ENCODE data around the gene RABEP1.

DNA sequence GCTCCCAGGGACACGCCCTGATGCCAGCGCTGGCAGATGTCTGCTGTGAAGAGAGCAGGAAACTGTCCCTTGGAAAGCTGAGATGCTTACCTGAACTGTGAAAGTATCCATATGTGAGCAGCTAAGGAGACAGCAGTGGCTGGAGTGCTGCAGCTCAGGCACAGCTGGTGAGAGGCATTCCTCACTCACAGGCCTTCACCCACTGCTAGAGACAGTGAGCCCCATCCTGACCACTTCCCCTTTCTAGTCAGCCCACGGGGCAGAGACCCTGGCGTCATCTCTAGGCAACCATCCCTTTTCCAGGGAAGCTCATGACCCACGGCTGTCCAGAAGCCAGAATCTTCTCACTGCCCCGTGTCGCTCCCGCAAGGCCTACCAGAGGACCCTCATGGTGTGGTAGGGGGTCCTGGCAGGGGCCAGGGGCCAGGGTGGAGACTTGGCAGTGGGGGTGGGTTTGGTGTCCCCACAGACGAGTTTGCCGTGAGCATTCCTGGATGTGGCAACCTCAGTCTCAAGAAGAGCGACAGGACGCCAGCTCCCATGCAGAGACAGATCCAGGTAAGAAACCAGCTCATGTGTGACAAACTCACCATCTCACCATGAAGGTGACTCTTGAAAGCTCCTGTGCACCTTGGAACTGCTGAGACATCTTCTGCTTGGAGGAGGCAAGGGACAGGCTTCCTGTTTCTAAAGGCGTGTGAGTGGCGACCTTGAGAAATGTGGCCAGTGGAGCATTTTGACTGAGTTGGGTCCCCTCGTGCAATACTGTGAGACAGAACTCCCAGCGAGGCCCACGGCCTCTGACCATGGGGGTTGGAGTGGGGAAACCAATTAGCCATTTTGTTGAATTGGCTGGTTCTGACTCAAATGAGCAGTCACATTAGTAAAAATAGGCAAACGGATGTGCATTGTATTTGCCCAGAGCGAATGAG, 47.2 kb upstream of the RABEP1 start, which contains the start of gene SCIMP:
- peak; percentile 58 for TF ChIP-seq TAF1 (IDR thresholded peaks at IDR 0.05; ENCODE audit: borderline replicate concordance, low read depth, low read length)
- TF ChIP-seq POLR2AphosphoS5 (IDR thresholded peaks at IDR 0.05; ENCODE audit: low read depth, low read length), result peak; percentile 98
- peak; percentile 93; the same call in 1 of the 2 replicates for TF ChIP-seq POLR2A (IDR thresholded peaks at IDR 0.05; ENCODE audit: low read depth, low read length)
